ENCODE data around the gene BCAS4.
A peak's percentile ranks its signal among the peaks of the same experiment; 100 is the strongest.

DNA sequence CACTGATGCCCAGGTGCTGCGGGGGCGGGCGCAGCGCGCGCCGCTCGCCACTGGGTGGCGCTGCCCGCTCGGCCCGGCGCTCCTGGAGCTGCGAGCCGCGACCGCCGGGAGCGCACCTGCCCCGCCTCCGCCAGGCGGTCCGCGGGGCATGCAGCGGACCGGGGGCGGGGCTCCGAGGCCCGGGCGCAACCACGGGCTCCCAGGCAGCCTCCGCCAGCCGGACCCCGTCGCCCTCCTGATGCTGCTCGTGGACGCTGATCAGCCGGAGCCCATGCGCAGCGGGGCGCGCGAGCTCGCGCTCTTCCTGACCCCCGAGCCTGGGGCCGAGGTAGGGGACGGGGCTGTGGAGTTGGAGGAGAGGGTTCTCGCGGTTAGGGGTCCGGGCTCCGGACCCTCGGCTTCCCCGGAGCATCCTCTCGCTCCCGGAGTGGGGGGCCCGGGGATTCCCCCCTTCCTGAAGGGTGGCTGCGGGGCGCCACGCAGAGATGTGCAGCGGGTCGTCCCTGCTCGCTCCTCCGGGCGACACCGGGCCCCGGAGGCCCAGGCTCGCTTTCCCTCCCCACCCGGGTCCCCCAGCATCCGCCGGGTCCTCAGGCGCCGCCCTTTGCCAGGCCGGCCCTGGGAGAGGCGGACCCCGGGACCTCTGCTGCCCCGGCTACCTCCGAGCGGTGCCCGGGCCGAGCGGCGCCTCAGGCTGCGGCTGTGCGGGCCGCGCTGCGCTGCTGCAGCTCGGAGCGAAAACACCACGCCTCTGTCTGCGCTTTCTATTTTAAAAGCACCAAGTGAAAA, at the start of gene BCAS4:
- TF ChIP-seq, protein P1, sequence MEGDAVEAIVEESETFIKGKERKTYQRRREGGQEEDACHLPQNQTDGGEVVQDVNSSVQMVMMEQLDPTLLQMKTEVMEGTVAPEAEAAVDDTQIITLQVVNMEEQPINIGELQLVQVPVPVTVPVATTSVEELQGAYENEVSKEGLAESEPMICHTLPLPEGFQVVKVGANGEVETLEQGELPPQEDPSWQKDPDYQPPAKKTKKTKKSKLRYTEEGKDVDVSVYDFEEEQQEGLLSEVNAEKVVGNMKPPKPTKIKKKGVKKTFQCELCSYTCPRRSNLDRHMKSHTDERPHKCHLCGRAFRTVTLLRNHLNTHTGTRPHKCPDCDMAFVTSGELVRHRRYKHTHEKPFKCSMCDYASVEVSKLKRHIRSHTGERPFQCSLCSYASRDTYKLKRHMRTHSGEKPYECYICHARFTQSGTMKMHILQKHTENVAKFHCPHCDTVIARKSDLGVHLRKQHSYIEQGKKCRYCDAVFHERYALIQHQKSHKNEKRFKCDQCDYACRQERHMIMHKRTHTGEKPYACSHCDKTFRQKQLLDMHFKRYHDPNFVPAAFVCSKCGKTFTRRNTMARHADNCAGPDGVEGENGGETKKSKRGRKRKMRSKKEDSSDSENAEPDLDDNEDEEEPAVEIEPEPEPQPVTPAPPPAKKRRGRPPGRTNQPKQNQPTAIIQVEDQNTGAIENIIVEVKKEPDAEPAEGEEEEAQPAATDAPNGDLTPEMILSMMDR (IDR thresholded peaks at IDR 0.05; ENCODE audit: borderline replicate concordance, extremely low read depth, low read length, poor library complexity, severe bottlenecking), result peak; percentile 96
- TF ChIP-seq EZH2 (IDR thresholded peaks at IDR 0.05; ENCODE audit: borderline replicate concordance, low read depth, low read length, severe bottlenecking), result peak; percentile 66

Data from DND-41 (cell line).